GM10266 (cell line): ENCODE measurements around the gene NDUFA13.

Experiments used
- DNase-seq: peaks from one replicate; pipeline ENCODE4 v3.0.0; 2012; ENCODE audit errors: extremely low spot score
- TF ChIP-seq, protein P1 (sequence below): IDR thresholded peaks from 2 replicates; pipeline ENCODE4 v1.5.1; 2012; ENCODE audit warnings: mild to moderate bottlenecking, low read depth; ENCODE audit not compliant: control insufficient read depth, insufficient read depth; ENCODE audit errors: missing control alignments

The NDUFA13 gene

DNA sequence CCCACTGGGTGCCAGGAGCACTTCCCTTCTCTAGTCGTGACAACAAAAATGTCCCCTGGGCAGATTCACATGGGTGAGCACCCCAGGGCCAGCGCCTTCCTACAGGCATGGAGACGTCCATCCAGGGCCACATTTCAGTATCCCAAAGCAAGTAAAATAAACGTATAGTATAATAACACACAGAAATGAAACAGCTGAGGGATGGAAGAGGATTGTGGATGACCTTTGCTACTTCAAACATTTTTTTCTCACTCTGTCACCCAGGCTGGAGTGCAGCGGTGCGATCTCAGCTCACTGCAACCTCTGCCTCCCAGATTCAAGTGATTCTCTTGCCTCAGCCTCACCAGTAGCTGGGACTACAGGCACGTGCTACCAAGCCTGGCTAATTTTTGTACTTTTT lies 50.3 kb downstream of the NDUFA13 start:
- DNase-seq = no peak
- TF ChIP-seq, protein P1, sequence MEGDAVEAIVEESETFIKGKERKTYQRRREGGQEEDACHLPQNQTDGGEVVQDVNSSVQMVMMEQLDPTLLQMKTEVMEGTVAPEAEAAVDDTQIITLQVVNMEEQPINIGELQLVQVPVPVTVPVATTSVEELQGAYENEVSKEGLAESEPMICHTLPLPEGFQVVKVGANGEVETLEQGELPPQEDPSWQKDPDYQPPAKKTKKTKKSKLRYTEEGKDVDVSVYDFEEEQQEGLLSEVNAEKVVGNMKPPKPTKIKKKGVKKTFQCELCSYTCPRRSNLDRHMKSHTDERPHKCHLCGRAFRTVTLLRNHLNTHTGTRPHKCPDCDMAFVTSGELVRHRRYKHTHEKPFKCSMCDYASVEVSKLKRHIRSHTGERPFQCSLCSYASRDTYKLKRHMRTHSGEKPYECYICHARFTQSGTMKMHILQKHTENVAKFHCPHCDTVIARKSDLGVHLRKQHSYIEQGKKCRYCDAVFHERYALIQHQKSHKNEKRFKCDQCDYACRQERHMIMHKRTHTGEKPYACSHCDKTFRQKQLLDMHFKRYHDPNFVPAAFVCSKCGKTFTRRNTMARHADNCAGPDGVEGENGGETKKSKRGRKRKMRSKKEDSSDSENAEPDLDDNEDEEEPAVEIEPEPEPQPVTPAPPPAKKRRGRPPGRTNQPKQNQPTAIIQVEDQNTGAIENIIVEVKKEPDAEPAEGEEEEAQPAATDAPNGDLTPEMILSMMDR = no peak

- DNase-seq = no peak
- TF ChIP-seq, protein P1 = no peak
Measured at GRCh38 chr19:19567391-19567790, 51.4 kb downstream of the NDUFA13 start.

DNA sequence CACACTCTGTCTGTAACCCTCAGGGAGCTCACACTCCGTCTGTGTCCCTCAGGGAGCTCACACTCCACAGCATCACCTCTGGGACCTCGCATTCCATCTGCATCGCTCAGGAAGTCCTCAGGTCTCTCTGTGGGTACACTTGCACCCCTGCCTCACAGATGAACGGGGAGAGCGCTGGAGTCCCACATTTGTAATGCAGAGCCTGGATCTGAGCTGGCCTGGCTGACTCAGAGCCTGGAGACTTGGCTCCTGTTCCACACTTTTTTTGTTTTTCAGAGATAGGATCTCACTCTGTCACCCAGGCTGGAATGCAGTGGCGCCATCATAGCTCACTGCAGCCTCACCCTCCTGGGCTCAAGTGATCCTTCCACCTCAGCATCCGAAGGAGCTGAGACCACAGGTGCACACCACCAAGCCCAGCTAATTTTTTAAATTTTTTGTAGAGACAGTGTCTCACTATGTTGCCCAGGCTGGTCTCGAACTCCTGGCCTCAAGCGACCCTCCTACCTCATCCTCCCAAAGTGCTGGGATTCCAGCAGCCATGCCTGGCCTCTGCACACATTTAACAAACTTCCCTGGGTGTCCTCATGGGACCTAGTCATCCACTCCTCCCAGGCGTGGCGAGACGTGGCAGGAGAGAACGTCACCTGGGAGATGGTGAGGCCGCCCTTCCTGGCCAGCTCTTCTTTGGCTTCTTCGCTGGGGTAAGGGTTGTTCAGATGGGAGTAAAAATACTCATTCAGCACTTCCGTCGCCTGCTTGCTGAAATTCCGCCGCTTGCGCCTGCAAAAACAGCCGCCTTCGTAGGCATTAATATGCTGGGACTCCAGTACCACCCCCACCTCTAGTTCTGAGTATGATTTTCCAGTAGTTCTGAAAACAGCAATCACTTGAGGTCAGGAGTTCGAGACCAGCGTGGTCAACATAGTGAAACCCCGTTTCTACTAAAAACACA lies 53.1 kb downstream of the NDUFA13 start:
- no peak for DNase-seq
- TF ChIP-seq, protein P1 = no peak

DNA sequence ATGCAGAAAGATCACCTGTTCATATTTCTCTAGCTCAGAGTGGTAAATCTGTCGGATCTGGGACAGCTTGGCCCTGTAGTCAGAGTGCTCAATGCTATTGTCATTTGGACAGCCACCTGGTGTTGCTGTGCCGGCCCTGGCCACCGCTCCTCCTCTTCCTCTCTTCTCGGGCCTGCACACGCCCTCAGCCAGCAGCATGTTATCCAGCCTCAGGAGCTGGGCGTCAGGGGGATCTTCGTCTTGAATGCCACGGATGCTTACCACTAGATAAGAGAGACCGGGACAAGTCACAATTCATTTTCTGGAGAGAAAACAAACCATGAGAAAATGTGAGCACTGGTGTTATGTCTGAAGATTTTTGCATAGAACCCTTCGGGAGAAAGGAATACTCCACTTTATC lies 54.5 kb downstream of the NDUFA13 start:
- TF ChIP-seq, protein P1 = no peak
- no peak for DNase-seq

GRCh38 chr19:19571071-19571786 lies 55.2 kb downstream of the NDUFA13 start:
- TF ChIP-seq, protein P1 = no peak
- no peak for DNase-seq

DNA sequence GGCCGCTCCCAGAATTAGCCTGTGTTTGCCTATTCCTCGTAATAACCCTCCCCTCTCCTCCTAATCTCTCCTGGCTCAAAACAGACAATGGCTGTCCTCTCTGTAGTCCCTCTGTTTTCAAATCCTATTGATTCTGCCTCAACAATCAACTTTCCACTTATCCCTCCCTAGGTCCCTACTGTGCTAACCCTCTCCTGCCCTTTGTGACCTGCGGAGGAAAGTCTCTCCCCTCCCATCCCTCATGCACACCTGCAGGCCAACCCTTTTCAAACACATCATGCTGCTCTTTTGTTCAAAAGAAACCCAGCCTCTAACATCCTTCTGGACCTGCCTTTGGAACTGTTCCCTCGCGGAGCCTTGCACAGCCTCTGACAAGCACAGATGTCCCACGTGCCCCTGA lies 59.4 kb downstream of the NDUFA13 start:
- DNase-seq = no peak
- TF ChIP-seq, protein P1 = no peak
